ENCODE data around the gene DNASE1L3. TPM values are rescaled to one million over a fixed set of nuclear protein-coding genes. Genes with fewer than 3 reads are reported as not detected.

Gene DNASE1L3
- total RNA-seq, 1 donor from 2014 or later: 125 TPM

DNA sequence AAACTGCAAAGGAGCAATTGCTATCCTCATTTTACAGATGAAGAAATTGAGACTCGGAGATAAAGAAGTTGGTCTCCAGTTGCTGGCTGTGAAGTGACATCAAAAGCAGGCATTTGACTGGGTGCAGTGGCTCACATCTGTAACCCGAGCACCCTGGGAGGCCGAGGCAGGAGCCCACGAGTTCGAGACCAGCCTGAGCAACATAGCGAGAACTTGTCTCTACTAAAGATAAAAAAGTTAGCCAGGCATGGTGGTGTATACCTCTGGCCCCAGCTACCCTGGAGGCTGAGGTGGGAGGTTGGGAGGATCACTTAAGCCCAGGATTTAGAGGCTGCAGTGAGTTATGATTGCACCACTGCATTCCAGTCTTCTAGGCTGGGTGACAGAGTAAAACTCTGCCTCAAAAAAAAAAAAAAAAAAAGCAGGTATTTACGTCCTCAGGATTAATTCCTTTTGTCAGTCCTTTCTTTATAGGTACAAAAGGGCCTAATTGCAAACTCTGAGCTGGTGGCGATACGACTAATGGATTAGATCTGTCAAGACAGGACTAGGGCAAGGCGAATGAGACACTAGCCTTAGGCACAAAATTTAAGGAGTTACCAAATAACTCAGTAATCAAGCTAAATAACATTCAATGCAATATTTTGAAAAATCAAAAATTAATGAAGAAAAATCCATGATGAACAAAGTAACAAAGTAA is 5.9 kb upstream of the DNASE1L3 start:
- DNase-seq (no peak), ATAC-seq (no peak)
- Histone ChIP-seq H3K27ac (peak overlapping the region; percentile 2), H3K27me3 (no peaks in the 10 kb centered on the region), H3K9me3 (no peaks in the 10 kb centered on the region), H3K4me1 (peaks cover 28% of the 10 kb centered on the region), H3K36me3 (no peaks in the 10 kb centered on the region), H3K4me3 (no peak overlapping the region)
- intact Hi-C loops (cut with DNase I): no loop called here
- TF ChIP-seq, protein P1, sequence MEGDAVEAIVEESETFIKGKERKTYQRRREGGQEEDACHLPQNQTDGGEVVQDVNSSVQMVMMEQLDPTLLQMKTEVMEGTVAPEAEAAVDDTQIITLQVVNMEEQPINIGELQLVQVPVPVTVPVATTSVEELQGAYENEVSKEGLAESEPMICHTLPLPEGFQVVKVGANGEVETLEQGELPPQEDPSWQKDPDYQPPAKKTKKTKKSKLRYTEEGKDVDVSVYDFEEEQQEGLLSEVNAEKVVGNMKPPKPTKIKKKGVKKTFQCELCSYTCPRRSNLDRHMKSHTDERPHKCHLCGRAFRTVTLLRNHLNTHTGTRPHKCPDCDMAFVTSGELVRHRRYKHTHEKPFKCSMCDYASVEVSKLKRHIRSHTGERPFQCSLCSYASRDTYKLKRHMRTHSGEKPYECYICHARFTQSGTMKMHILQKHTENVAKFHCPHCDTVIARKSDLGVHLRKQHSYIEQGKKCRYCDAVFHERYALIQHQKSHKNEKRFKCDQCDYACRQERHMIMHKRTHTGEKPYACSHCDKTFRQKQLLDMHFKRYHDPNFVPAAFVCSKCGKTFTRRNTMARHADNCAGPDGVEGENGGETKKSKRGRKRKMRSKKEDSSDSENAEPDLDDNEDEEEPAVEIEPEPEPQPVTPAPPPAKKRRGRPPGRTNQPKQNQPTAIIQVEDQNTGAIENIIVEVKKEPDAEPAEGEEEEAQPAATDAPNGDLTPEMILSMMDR (IDR thresholded peaks at IDR 0.05): no peak

DNA sequence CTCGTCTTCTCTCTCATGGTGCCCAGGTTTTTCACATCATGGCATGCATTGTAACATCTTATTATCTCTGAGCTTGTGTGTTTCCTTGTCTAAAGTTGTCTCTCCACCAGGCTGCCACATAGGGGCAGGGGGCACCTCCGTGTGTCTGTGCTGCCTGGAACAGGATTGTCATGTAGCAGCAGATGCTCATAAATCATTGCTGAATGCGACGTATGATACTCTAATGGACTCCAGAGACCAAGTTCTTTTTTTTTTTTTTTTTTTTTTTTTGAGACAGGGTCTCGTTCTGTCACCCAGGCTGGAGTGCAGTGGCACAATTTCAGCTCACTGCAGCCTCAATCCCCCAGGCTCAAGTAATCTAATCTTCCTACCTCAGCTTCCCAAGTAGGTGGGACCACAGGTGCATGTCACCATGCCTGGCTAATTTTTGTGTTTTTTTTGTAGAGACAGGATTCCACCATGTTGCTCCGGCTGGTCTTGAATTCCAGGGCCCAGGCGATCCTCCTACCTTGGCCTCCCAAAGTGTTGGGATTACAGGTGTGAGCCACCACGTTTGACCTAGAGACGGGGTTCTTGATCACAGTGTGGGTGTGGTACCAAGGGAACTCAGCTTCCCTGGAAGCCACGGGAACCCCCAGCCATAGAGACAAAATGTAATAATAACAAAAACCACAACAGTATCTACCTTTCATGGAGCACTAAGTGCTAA is 4.7 kb upstream of the DNASE1L3 start:
- Histone ChIP-seq H3K27me3 (no peaks in the 10 kb centered on the region), H3K4me3 (no peak overlapping the region), H3K9me3 (no peaks in the 10 kb centered on the region), H3K36me3 (no peaks in the 10 kb centered on the region), H3K4me1 (peaks cover 28% of the 10 kb centered on the region), H3K27ac (peak overlapping the region; percentile 1)
- TF ChIP-seq, protein P1 (IDR thresholded peaks at IDR 0.05): no peak
- DNase-seq (no peak), ATAC-seq (no peak)
- intact Hi-C loops (cut with DNase I): no loop called here

DNA sequence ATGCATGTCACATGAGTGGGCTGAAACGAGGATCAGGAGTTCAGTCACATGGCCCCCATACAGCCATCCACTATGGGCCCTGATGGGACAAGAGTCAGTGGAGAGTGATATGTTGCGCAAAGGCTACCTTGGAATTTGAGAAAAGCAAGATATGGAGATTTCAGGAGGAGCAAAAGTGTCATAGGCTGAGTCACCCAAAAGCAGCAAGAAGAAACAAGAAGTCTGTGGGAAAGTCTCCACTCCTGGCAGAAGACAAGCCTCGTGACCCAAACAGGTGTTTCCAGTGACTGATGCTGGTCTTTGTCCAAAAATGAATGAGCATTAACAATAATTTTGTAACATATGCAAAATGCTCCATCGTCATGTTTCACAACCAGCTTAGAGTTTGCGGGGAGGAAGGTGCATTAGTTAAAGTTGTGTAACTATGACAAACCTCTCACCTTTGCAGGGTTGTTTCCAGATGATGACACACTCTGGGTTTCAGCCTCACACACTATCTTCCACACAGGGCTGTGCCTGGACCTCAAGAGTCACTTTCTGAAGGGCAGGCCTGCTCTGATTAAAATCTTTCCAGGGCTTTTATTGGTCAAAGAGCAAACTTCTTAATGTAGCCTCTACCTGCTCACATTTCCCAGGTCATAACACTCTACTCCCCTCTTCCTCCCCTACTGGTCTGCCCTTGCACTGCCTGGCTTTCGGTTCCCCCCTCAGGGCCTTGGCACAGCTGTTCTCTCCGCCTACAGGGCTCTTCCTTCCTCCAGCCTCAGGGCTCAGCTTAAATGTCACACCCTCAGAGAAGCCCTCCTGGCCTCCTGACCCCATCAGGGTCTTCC is 3.9 kb upstream of the DNASE1L3 start:
- Histone ChIP-seq H3K4me3 (no peak overlapping the region), H3K9me3 (no peaks in the 10 kb centered on the region), H3K27me3 (no peaks in the 10 kb centered on the region), H3K27ac (peak overlapping the region; percentile 1), H3K4me1 (peaks cover 28% of the 10 kb centered on the region), H3K36me3 (no peaks in the 10 kb centered on the region)
- peak; percentile 79 for ATAC-seq
- peak; percentile 68 for DNase-seq
- intact Hi-C loops (cut with DNase I): no loop called here
- TF ChIP-seq, protein P1 (IDR thresholded peaks at IDR 0.05): peak; percentile 29

DNA sequence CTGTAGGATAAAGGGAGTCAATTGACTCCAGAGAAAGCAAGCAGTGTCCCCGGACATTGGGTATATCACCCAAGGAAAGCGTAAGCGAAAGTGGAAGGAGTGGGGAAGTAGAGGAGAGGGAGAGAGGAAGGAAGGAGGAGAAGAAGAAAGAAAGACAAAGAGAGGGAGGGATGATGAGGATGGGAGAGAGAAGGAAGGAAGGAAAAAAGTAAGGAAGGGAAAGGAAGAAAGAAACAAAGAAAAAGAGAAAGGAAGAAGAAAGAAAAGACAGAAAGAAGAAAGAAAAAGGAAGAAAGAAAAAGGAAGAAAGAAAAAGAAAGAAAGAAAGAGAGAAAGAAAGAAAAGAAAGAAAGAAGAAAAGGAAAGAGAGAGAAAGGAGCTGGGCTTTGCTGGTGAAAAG is 839 bp downstream of the DNASE1L3 start:
- peak overlapping the region; percentile 36 for H3K4me3 ChIP-seq

DNA sequence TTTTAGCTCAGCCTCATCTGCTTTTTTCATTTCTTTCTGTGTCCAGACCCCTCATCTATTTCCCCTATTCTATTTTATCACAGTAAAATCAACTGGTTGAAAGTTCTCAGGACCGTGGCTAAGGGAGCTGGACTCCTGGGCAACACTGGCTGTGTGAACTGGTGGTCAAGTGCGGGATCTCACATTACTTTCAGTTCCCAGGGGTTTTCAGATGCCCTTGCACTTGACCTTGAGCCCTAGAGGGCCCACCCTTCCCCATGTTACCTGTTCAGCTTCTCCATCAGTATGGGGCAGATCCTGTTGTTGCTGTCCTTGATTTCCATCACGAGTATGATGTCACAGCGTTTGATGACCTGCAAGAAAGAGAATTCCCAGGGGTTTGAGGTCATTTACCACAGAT is 2.8 kb downstream of the DNASE1L3 start:
- ATAC-seq (no peak), DNase-seq (no peak)
- Histone ChIP-seq H3K4me3 (peak overlapping the region; percentile 36), H3K27me3 (no peaks in the 10 kb centered on the region), H3K27ac (no peak overlapping the region), H3K9me3 (no peaks in the 10 kb centered on the region), H3K4me1 (no peaks in the 10 kb centered on the region), H3K36me3 (no peaks in the 10 kb centered on the region)
- intact Hi-C loops (cut with DNase I): no loop called here
- TF ChIP-seq, protein P1 (IDR thresholded peaks at IDR 0.05): no peak

More for the DNA sequence above, 839 bp downstream of the DNASE1L3 start:
- no peaks in the 10 kb centered on the region for H3K9me3 ChIP-seq
- DNase-seq (no peak), ATAC-seq (no peak)
- no peaks in the 10 kb centered on the region for H3K36me3 ChIP-seq
- peaks cover 7% of the 10 kb centered on the region for H3K4me1 ChIP-seq
- intact Hi-C loops (cut with DNase I): no loop called here
- no peaks in the 10 kb centered on the region for H3K27me3 ChIP-seq
- TF ChIP-seq, protein P1 (IDR thresholded peaks at IDR 0.05): no peak
- H3K27ac ChIP-seq: peak overlapping the region; percentile 24
